Fibroblast of the aortic adventitia (primary cell): ENCODE data around the gene LRMDA. TPM values are rescaled to one million over a fixed set of nuclear protein-coding genes. Genes with fewer than 3 reads are reported as not detected.

Experiments
- DNase-seq: peaks from one replicate; pipeline ENCODE4 v3.0.0-alpha.2; 2010; ENCODE audit warnings: low read depth
- H3K4me3 ChIP-seq: 2 replicates; pipeline ENCODE4 v1.5.1; 2011; ENCODE audit warnings: low read depth, mild to moderate bottlenecking, control low read depth, low read length, moderate library complexity
- total RNA-seq: library from RNA; depleted of rRNA; stranded (reverse); fragments of >200 nt; gene quantifications from 2 replicates; pipeline ENCODE4 v1.2.3, GENCODE V29; 2012; ENCODE audit warnings: low replicate concordance
- TF ChIP-seq, protein P1 (sequence below): IDR thresholded peaks from 2 replicates; pipeline ENCODE4 v1.5.1; 2011; ENCODE audit warnings: mild to moderate bottlenecking, low read length, control low read depth, inconsistent platforms; ENCODE audit not compliant: insufficient read depth

Gene LRMDA
- total RNA-seq, 1 donor, result 6.3 TPM

DNA sequence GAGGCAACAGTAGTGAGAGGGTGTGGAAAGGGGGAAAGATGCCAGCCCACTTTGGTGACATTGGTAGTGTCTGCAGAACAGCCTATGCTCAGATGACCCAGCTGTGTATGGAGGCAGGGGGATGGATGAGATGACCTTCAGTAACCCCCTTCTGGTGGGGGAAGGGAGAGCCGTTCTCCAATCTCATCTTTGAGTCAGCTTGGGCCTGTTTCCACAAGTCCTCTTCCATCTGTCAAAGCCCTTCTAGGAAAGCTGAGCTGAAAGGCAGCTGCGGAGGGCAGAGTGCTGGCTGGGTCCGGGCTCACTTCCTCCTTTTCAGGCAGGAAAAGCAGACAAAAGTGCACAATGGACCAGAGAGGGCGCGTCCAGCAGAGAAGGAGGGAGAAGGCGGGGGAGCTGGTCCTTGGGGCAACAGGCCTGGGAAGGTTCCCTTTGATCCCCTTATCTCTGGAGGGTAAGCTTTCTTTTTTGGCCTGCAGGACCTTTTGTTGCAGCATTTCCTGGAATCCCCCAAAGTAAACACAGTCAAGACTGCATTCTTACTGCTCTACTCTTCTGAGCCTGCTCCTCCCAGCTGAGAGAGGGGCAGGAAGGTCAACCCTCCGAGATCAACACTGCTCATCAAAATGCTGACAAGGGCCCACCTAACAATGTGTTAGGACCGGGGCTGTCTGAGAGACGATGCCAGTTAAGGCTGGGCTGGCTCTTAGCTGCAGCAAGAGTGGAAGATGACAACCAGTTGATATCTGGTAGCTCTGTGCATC is 1.2 kb upstream of the LRMDA start:
- TF ChIP-seq, protein P1, sequence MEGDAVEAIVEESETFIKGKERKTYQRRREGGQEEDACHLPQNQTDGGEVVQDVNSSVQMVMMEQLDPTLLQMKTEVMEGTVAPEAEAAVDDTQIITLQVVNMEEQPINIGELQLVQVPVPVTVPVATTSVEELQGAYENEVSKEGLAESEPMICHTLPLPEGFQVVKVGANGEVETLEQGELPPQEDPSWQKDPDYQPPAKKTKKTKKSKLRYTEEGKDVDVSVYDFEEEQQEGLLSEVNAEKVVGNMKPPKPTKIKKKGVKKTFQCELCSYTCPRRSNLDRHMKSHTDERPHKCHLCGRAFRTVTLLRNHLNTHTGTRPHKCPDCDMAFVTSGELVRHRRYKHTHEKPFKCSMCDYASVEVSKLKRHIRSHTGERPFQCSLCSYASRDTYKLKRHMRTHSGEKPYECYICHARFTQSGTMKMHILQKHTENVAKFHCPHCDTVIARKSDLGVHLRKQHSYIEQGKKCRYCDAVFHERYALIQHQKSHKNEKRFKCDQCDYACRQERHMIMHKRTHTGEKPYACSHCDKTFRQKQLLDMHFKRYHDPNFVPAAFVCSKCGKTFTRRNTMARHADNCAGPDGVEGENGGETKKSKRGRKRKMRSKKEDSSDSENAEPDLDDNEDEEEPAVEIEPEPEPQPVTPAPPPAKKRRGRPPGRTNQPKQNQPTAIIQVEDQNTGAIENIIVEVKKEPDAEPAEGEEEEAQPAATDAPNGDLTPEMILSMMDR, result no peak
- H3K4me3 ChIP-seq, result no peak overlapping the region
- peak; percentile 53 for DNase-seq

- H3K4me3 ChIP-seq, result no peak overlapping the region
- TF ChIP-seq, protein P1, result no peak
Measured at GRCh38 chr10:75432176-75432575, 752 bp downstream of the LRMDA start.

GRCh38 chr10:75432763-75433162 is 1.3 kb downstream of the LRMDA start:
- H3K4me3 ChIP-seq, result no peak overlapping the region
- no peak for DNase-seq
- TF ChIP-seq, protein P1, result no peak

More at GRCh38 chr10:75432176-75432575, 752 bp downstream of the LRMDA start:
- no peak for DNase-seq

GRCh38 chr10:75433216-75433615 is 1.8 kb downstream of the LRMDA start:
- TF ChIP-seq, protein P1, result no peak
- no peak for DNase-seq

DNA sequence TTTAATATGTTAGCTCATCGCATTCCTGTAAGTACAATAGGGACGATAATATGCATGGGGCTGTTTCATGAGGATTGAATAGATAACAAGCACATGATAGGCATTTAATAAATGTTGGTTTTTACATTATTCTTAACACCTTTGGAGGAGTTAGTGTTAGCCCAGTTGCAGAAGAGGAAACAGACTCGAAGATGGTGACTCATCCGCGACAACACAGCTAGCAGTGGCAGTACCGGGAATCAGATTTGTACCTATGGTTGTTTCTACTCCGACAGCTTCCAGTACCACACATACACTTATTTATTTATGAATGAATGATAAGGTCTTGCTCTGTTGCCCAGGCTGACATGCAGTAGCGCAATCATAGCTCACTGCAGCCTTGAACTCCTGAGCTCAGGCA is 2.9 kb downstream of the LRMDA start:
- TF ChIP-seq, protein P1, result no peak
- DNase-seq, result no peak
- no peak overlapping the region for H3K4me3 ChIP-seq

More at GRCh38 chr10:75433216-75433615, 1.8 kb downstream of the LRMDA start:
- H3K4me3 ChIP-seq, result no peak overlapping the region

DNA sequence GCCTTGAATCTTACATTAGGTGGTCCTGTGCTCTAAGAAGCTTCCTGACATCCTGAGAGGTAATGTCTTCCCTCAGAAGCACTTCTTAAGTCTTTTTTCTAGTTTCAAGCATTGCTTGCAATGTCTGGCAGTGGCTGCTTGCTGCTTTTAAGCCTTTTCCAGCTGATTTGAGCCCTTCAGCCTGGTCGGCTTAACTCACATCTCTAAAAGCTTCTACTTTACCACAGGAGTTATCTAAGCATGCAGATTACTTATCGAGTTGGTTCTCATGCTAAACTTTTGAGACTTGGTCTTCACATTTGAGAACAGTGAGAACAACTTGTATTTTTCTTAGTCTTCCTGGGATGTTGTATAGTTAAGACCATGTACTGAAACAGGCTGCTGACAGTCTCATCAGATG is 3.9 kb downstream of the LRMDA start:
- TF ChIP-seq, protein P1, result no peak
- DNase-seq, result no peak
- no peak overlapping the region for H3K4me3 ChIP-seq

GRCh38 chr10:75436896-75437295 is 5.5 kb downstream of the LRMDA start:
- no peak overlapping the region for H3K4me3 ChIP-seq
- TF ChIP-seq, protein P1, result no peak
- no peak for DNase-seq
